ENCODE measurements around the gene L3MBTL1.

The L3MBTL1 gene

GRCh38 chr20:43528258-43528875 is 20.9 kb downstream of the L3MBTL1 start:
- no peak overlapping the region for H3K27ac ChIP-seq
- H3K4me3 ChIP-seq: no peak overlapping the region
- intact Hi-C loops (cut with DNase I; ENCODE audit: low total_unique reads): no loop called here
- DNase-seq: peak in 1 of 2 donors; percentile 32
- H3K9me3 ChIP-seq: no peaks in the 10 kb centered on the region
- H3K27me3 ChIP-seq: no peaks in the 10 kb centered on the region
- TF ChIP-seq CTCF (IDR thresholded peaks at IDR 0.05): no peak
- H3K36me3 ChIP-seq: peaks cover 0 to 22% (median 0%) of the 10 kb centered on the region in 3 donors
- no peaks in the 10 kb centered on the region for H3K4me1 ChIP-seq

- intact Hi-C loops (cut with DNase I; ENCODE audit: low total_unique reads): no loop called here
- Histone ChIP-seq H3K36me3 (peaks cover 0 to 26% (median 0%) of the 10 kb centered on the region in 3 donors), H3K27ac (no peak overlapping the region), H3K27me3 (no peaks in the 10 kb centered on the region), H3K4me3 (no peak overlapping the region), H3K9me3 (no peaks in the 10 kb centered on the region), H3K4me1 (no peaks in the 10 kb centered on the region)
- no peak for TF ChIP-seq CTCF (IDR thresholded peaks at IDR 0.05)
- DNase-seq: peak in 1 of 2 donors; percentile 6
These were observed 21.6 kb downstream of the L3MBTL1 start for GRCh38 chr20:43529051-43529450.

GRCh38 chr20:43529457-43530153 is 22.1 kb downstream of the L3MBTL1 start:
- Histone ChIP-seq H3K27ac (no peak overlapping the region), H3K27me3 (no peaks in the 10 kb centered on the region)
- no peak for TF ChIP-seq CTCF (IDR thresholded peaks at IDR 0.05)

GRCh38 chr20:43530321-43531090 is 23.0 kb downstream of the L3MBTL1 start:
- Histone ChIP-seq H3K27me3 (no peaks in the 10 kb centered on the region), H3K9me3 (no peaks in the 10 kb centered on the region), H3K4me3 (no peak overlapping the region), H3K27ac (no peak overlapping the region), H3K36me3 (peaks cover 0 to 40% (median 0%) of the 10 kb centered on the region in 3 donors), H3K4me1 (no peaks in the 10 kb centered on the region)
- peak in 1 of 2 donors; percentile 60 for DNase-seq
- no peak for TF ChIP-seq CTCF (IDR thresholded peaks at IDR 0.05)
- intact Hi-C loops (cut with DNase I; ENCODE audit: low total_unique reads): loop anchor here (10.0 kb wide), 1 partner anchor 54 kb away; no protein-coding TSS in a partner anchor

More at GRCh38 chr20:43529457-43530153, 22.1 kb downstream of the L3MBTL1 start:
- H3K36me3 ChIP-seq: peaks cover 0 to 31% (median 0%) of the 10 kb centered on the region in 3 donors
- intact Hi-C loops (cut with DNase I; ENCODE audit: low total_unique reads): loop anchor here (10.0 kb wide), 1 partner anchor 55 kb away; no protein-coding TSS in a partner anchor
- H3K9me3 ChIP-seq: no peaks in the 10 kb centered on the region
- H3K4me3 ChIP-seq: no peak overlapping the region
- no peaks in the 10 kb centered on the region for H3K4me1 ChIP-seq
- peak in 1 of 2 donors; percentile 29 for DNase-seq

- H3K27ac ChIP-seq: no peak overlapping the region
- no peak for DNase-seq
- no peak overlapping the region for H3K4me3 ChIP-seq
- peaks cover 0 to 46% (median 4%) of the 10 kb centered on the region in 3 donors for H3K36me3 ChIP-seq
- intact Hi-C loops (cut with DNase I; ENCODE audit: low total_unique reads): loop anchor here (10.0 kb wide), 1 partner anchor 54 kb away; no protein-coding TSS in a partner anchor
- TF ChIP-seq CTCF (IDR thresholded peaks at IDR 0.05): no peak
- no peaks in the 10 kb centered on the region for H3K9me3 ChIP-seq
- no peaks in the 10 kb centered on the region for H3K4me1 ChIP-seq
- H3K27me3 ChIP-seq: no peaks in the 10 kb centered on the region
These were observed 23.6 kb downstream of the L3MBTL1 start for GRCh38 chr20:43531091-43531443.

Data from tibial artery (tissue), 4 donors.